ENCODE measurements around the gene ARL3. TPM values are rescaled to one million over a fixed set of nuclear protein-coding genes. Genes with fewer than 3 reads are reported as not detected.

The ARL3 gene
- total RNA-seq, 2 experiments from 2014 or later, result 0.99 to 1.3 TPM

DNA sequence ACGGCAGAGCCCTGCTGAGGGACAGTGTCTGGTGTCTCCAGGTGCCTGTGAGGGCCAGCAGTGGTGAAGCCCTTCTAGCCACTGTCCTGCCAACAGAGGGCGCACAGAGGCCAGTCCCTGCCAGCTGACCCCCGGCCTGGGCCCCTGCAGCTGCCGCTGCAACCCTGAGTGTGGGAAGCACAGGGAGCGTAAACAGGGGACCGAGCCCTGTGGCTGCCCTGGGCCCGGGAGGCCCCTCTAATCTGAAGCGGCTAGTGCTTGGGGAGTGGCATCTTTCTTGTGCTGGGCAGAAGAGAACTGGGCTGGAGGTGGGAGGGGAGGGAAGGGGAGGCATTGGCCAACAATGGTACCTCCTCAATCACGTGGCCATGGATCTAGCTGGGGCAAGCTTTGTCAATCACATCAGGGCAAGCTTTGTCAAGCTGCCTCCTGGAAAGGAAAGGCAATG, 35.3 kb downstream of the ARL3 start:
- Histone ChIP-seq H3K9me3 (ENCODE audit: control insufficient read depth in 1 of 2, insufficient read depth in 1 of 2, low read length in 2 of 2) (no peaks in the 10 kb centered on the region), H3K4me3 (ENCODE audit: low read length) (no peak overlapping the region), H3K27ac (ENCODE audit: low read depth in 1 of 2, low read length in 2 of 2) (no peak overlapping the region), H3K36me3 (ENCODE audit: insufficient read depth, low read length) (no peaks in the 10 kb centered on the region), H3K4me1 (ENCODE audit: insufficient read depth, low read length) (peaks cover 55% of the 10 kb centered on the region), H3K27me3 (ENCODE audit: control insufficient read depth in 1 of 2, insufficient read depth in 2 of 2, low read length in 2 of 2) (no peaks in the 10 kb centered on the region)
- no peak for ATAC-seq (ENCODE audit: poor library complexity)
- CTCF ChIA-PET, result interaction anchor here (1.3 to 2.0 kb wide), 2 partner anchors 34 to 36 kb away, joined by 4 to 5 read pairs; partner anchors contain the start of genes ARL3 and SFXN2
- intact Hi-C loops (cut with DNase I, micrococcal nuclease), result loop anchor here in 1 of 2 experiments (5.0 kb wide), 1 partner anchor 33 kb away; the partner anchor contains the start of genes ARL3 and SFXN2
- TF ChIP-seq, protein P1, sequence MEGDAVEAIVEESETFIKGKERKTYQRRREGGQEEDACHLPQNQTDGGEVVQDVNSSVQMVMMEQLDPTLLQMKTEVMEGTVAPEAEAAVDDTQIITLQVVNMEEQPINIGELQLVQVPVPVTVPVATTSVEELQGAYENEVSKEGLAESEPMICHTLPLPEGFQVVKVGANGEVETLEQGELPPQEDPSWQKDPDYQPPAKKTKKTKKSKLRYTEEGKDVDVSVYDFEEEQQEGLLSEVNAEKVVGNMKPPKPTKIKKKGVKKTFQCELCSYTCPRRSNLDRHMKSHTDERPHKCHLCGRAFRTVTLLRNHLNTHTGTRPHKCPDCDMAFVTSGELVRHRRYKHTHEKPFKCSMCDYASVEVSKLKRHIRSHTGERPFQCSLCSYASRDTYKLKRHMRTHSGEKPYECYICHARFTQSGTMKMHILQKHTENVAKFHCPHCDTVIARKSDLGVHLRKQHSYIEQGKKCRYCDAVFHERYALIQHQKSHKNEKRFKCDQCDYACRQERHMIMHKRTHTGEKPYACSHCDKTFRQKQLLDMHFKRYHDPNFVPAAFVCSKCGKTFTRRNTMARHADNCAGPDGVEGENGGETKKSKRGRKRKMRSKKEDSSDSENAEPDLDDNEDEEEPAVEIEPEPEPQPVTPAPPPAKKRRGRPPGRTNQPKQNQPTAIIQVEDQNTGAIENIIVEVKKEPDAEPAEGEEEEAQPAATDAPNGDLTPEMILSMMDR (IDR thresholded peaks at IDR 0.05), result no peak
- H3K4me1 Mint-ChIP-seq (ENCODE audit: low read depth), result peaks cover 67% of the 10 kb centered on the region
- H3K9me3 Mint-ChIP-seq, result no peaks in the 10 kb centered on the region
- DNase-seq, result peak in 3 of 14 experiments; percentile 28 to 49 (median 41)
- H3K27ac Mint-ChIP-seq, result peak overlapping the region; percentile 49
- H3K27me3 Mint-ChIP-seq, result no peaks in the 10 kb centered on the region
- H3K36me3 Mint-ChIP-seq (ENCODE audit: low read depth), result peaks cover 11% of the 10 kb centered on the region
- H3K4me3 Mint-ChIP-seq, result peak overlapping the region; percentile 30
- POLR2A ChIA-PET, result interaction anchor here (1.2 to 7.3 kb wide), 3 partner anchors 18 to 35 kb away, joined by 3 to 134 read pairs (median 5); partner anchors contain the start of genes ARL3, SFXN2 and TRIM8

DNA sequence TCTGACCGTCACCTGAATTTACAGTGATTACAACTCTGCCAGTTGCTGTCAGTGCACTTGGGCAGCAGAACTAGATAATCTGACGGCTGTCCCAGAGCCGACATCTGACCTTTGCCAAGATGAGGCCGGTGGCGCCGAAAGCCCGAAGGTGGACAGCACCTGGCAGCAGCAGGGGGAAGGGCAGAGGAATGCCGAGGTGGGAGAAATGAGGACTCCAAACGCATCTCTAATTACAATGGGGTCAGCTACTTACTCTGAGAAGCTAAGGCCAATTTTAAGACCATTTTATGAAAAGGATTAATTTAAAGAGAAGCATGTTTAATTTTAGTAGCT, 36.2 kb downstream of the ARL3 start:
- H3K27me3 ChIP-seq (ENCODE audit: control insufficient read depth in 1 of 2, insufficient read depth in 2 of 2, low read length in 2 of 2), result no peaks in the 10 kb centered on the region
- intact Hi-C loops (cut with DNase I, micrococcal nuclease), result loop anchor here in 1 of 2 experiments (5.0 kb wide), 1 partner anchor 34 kb away; the partner anchor contains the start of genes ARL3 and SFXN2
- ATAC-seq (ENCODE audit: poor library complexity), result no peak

GRCh38 chr10:102677331-102678067, 36.7 kb downstream of the ARL3 start:
- H3K9me3 Mint-ChIP-seq, result no peaks in the 10 kb centered on the region
- H3K36me3 Mint-ChIP-seq (ENCODE audit: low read depth), result peaks cover 4% of the 10 kb centered on the region
- ChIA-PET CTCF (interaction anchor here (5.6 kb wide), 1 partner anchor 32 kb away, joined by 30 read pairs; the partner anchor contains the start of gene TRIM8), POLR2A (interaction anchor here (0.7 to 7.3 kb wide), 4 partner anchors 18 to 330 kb away, joined by 3 to 134 read pairs (median 3); partner anchors contain the start of genes ARL3, SFXN2 and TRIM8)
- no peak for DNase-seq
- H3K27me3 Mint-ChIP-seq, result no peaks in the 10 kb centered on the region
- peak overlapping the region; percentile 60 for H3K27ac Mint-ChIP-seq
- Histone ChIP-seq H3K36me3 (ENCODE audit: insufficient read depth, low read length) (no peaks in the 10 kb centered on the region), H3K4me1 (ENCODE audit: insufficient read depth, low read length) (peaks cover 69% of the 10 kb centered on the region), H3K27ac (ENCODE audit: low read depth in 1 of 2, low read length in 2 of 2) (no peak overlapping the region), H3K9me3 (ENCODE audit: control insufficient read depth in 1 of 2, insufficient read depth in 1 of 2, low read length in 2 of 2) (no peaks in the 10 kb centered on the region), H3K27me3 (ENCODE audit: control insufficient read depth in 1 of 2, insufficient read depth in 2 of 2, low read length in 2 of 2) (no peaks in the 10 kb centered on the region), H3K4me3 (ENCODE audit: low read length) (no peak overlapping the region)
- peaks cover 74% of the 10 kb centered on the region for H3K4me1 Mint-ChIP-seq (ENCODE audit: low read depth)
- no peak overlapping the region for H3K4me3 Mint-ChIP-seq
- ATAC-seq (ENCODE audit: poor library complexity), result no peak
- TF ChIP-seq, protein P1 (IDR thresholded peaks at IDR 0.05), result no peak
- intact Hi-C loops (cut with DNase I, micrococcal nuclease), result loop anchor here in 1 of 2 experiments (5.0 kb wide), 1 partner anchor 35 kb away; the partner anchor contains the start of genes ARL3 and SFXN2

More for the DNA sequence above, 36.2 kb downstream of the ARL3 start:
- H3K27me3 Mint-ChIP-seq, result no peaks in the 10 kb centered on the region
- no peaks in the 10 kb centered on the region for H3K36me3 ChIP-seq (ENCODE audit: insufficient read depth, low read length)
- H3K4me3 Mint-ChIP-seq, result no peak overlapping the region
- no peak for DNase-seq
- H3K4me1 Mint-ChIP-seq (ENCODE audit: low read depth), result peaks cover 75% of the 10 kb centered on the region
- H3K9me3 ChIP-seq (ENCODE audit: control insufficient read depth in 1 of 2, insufficient read depth in 1 of 2, low read length in 2 of 2), result no peaks in the 10 kb centered on the region
- H3K36me3 Mint-ChIP-seq (ENCODE audit: low read depth), result peaks cover 5% of the 10 kb centered on the region
- no peak overlapping the region for H3K27ac ChIP-seq (ENCODE audit: low read depth in 1 of 2, low read length in 2 of 2)
- peaks cover 63% of the 10 kb centered on the region for H3K4me1 ChIP-seq (ENCODE audit: insufficient read depth, low read length)
- CTCF ChIA-PET, result interaction anchor here (5.6 kb wide), 1 partner anchor 33 kb away, joined by 30 read pairs; the partner anchor contains the start of gene TRIM8
- no peaks in the 10 kb centered on the region for H3K9me3 Mint-ChIP-seq
- no peak overlapping the region for H3K4me3 ChIP-seq (ENCODE audit: low read length)
- peak overlapping the region; percentile 60 for H3K27ac Mint-ChIP-seq
- POLR2A ChIA-PET, result interaction anchor here (0.7 to 7.3 kb wide), 3 partner anchors 32 to 331 kb away, joined by 3 to 134 read pairs (median 3); partner anchors contain the start of genes ARL3, SFXN2 and TRIM8
- TF ChIP-seq, protein P1 (IDR thresholded peaks at IDR 0.05), result no peak

Measured in CD4-positive, alpha-beta T cell (primary cell).